ENCODE results near the gene ASTN2. TPM values are rescaled to one million over a fixed set of nuclear protein-coding genes. Genes with fewer than 3 reads are reported as not detected.

Gene ASTN2
- total and polyA plus RNA-seq, 9 of the 15 experiments (the other 6 are each of a cell fraction or from before 2014, with no cell fraction given): 0.56 to 3.5 (median 1.9) TPM

DNA sequence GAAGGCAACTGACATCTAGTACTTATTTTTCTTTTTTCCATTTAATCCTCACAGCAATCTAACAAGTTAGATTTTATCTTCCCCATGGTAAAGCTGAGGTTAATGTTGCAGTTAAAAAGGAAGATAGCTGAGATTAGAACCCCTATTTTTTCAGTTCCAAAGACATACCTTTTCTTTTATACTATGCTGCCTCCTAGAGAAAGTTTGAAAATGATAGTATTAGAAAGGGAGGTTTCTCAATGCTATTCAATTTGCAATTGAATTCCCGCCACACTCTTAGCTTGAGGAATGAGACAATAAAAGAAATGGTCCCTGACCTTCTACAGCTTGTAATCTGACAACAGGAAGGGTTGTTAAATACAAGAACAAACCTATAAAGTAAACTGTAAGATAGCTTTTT lies 923.6 kb downstream of the ASTN2 start (continued):
- TF ChIP-seq ZNF316 (IDR thresholded peaks at IDR 0.05): no peak
- TF ChIP-seq ZNF764 (CRISPR knock-in tag; IDR thresholded peaks at IDR 0.05; ENCODE audit: low read depth): no peak
- no peak for TF ChIP-seq SNIP1 (IDR thresholded peaks at IDR 0.05; ENCODE audit: low read depth)
- TF ChIP-seq, protein P1, sequence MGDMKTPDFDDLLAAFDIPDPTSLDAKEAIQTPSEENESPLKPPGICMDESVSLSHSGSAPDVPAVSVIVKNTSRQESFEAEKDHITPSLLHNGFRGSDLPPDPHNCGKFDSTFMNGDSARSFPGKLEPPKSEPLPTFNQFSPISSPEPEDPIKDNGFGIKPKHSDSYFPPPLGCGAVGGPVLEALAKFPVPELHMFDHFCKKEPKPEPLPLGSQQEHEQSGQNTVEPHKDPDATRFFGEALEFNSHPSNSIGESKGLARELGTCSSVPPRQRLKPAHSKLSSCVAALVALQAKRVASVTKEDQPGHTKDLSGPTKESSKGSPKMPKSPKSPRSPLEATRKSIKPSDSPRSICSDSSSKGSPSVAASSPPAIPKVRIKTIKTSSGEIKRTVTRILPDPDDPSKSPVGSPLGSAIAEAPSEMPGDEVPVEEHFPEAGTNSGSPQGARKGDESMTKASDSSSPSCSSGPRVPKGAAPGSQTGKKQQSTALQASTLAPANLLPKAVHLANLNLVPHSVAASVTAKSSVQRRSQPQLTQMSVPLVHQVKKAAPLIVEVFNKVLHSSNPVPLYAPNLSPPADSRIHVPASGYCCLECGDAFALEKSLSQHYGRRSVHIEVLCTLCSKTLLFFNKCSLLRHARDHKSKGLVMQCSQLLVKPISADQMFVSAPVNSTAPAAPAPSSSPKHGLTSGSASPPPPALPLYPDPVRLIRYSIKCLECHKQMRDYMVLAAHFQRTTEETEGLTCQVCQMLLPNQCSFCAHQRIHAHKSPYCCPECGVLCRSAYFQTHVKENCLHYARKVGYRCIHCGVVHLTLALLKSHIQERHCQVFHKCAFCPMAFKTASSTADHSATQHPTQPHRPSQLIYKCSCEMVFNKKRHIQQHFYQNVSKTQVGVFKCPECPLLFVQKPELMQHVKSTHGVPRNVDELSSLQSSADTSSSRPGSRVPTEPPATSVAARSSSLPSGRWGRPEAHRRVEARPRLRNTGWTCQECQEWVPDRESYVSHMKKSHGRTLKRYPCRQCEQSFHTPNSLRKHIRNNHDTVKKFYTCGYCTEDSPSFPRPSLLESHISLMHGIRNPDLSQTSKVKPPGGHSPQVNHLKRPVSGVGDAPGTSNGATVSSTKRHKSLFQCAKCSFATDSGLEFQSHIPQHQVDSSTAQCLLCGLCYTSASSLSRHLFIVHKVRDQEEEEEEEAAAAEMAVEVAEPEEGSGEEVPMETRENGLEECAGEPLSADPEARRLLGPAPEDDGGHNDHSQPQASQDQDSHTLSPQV (IDR thresholded peaks at IDR 0.05): peak; percentile 40; the same call in 1 of the 2 replicates
- TF ChIP-seq RUNX1 (IDR thresholded peaks at IDR 0.05; ENCODE audit: low read depth): no peak
- TF ChIP-seq, protein P2, sequence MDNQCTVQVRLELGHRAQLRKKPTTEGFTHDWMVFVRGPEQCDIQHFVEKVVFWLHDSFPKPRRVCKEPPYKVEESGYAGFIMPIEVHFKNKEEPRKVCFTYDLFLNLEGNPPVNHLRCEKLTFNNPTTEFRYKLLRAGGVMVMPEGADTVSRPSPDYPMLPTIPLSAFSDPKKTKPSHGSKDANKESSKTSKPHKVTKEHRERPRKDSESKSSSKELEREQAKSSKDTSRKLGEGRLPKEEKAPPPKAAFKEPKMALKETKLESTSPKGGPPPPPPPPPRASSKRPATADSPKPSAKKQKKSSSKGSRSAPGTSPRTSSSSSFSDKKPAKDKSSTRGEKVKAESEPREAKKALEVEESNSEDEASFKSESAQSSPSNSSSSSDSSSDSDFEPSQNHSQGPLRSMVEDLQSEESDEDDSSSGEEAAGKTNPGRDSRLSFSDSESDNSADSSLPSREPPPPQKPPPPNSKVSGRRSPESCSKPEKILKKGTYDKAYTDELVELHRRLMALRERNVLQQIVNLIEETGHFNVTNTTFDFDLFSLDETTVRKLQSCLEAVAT (IDR thresholded peaks at IDR 0.05): 0 out of 4 replicates have a peak, but pooled peaks of 1 of the 2 experiments have one; percentile 17
- no peak for TF ChIP-seq XRCC4 (IDR thresholded peaks at IDR 0.05; ENCODE audit: extremely low read depth, insufficient read depth, insufficient read length)
- no peak for TF ChIP-seq ZNF274 (IDR thresholded peaks at IDR 0.05; ENCODE audit: borderline replicate concordance, low read depth, low read length)
- no peak for TF ChIP-seq ZNF561 (CRISPR knock-in tag; conservative IDR thresholded peaks at IDR 0.05)
- TF ChIP-seq TEAD2 (tag; IDR thresholded peaks at IDR 0.05): no peak
- TF ChIP-seq, protein P3, sequence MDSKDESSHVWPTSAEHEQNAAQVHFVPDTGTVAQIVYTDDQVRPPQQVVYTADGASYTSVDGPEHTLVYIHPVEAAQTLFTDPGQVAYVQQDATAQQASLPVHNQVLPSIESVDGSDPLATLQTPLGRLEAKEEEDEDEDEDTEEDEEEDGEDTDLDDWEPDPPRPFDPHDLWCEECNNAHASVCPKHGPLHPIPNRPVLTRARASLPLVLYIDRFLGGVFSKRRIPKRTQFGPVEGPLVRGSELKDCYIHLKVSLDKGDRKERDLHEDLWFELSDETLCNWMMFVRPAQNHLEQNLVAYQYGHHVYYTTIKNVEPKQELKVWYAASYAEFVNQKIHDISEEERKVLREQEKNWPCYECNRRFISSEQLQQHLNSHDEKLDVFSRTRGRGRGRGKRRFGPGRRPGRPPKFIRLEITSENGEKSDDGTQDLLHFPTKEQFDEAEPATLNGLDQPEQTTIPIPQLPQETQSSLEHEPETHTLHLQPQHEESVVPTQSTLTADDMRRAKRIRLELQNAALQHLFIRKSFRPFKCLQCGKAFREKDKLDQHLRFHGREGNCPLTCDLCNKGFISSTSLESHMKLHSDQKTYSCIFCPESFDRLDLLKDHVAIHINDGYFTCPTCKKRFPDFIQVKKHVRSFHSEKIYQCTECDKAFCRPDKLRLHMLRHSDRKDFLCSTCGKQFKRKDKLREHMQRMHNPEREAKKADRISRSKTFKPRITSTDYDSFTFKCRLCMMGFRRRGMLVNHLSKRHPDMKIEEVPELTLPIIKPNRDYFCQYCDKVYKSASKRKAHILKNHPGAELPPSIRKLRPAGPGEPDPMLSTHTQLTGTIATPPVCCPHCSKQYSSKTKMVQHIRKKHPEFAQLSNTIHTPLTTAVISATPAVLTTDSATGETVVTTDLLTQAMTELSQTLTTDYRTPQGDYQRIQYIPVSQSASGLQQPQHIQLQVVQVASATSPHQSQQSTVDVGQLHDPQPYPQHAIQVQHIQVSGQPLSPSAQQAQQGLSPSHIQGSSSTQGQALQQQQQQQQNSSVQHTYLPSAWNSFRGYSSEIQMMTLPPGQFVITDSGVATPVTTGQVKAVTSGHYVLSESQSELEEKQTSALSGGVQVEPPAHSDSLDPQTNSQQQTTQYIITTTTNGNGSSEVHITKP (IDR thresholded peaks at IDR 0.05; ENCODE audit: partially characterized antibody): no peak
- TF ChIP-seq, protein P4, sequence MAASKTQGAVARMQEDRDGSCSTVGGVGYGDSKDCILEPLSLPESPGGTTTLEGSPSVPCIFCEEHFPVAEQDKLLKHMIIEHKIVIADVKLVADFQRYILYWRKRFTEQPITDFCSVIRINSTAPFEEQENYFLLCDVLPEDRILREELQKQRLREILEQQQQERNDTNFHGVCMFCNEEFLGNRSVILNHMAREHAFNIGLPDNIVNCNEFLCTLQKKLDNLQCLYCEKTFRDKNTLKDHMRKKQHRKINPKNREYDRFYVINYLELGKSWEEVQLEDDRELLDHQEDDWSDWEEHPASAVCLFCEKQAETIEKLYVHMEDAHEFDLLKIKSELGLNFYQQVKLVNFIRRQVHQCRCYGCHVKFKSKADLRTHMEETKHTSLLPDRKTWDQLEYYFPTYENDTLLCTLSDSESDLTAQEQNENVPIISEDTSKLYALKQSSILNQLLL (CRISPR knock-in tag; IDR thresholded peaks at IDR 0.05; ENCODE audit: borderline replicate concordance): no peak
- TF ChIP-seq ZNF384 (IDR thresholded peaks at IDR 0.05; ENCODE audit: low read depth, low read length): peak; percentile 66

Data from K562 (cell line).